Common myeloid progenitor, CD34-positive (primary cell): Measurements from ENCODE around the gene LY9.

Experiments
- CTCF ChIA-PET: fragments of 350-600 bp; sonication (Branson Sonifier 250); formaldehyde crosslinking; loops from one replicate; lab custom pipeline; 2021; ENCODE audit warnings: antibody characterized with exemption; lab: Charles Lee
- POLR2A ChIA-PET: fragments of 350-600 bp; sonication (Branson Sonifier 250); formaldehyde crosslinking; loops from one replicate; lab custom pipeline; 2021; ENCODE audit warnings: antibody characterized with exemption; lab: Charles Lee
- DNase-seq, 3 donors: peaks; one replicate each; pipeline versions ENCODE4 v3.0.0 to v3.0.0-alpha.2; 2013
- H3K27ac ChIP-seq, 2 experiments: 1 replicate in 1 of 2; 2 replicates in 1 of 2; pipeline ENCODE4 v1.7.0; 2013; ENCODE audit warnings: inconsistent platforms in 2 of 2, low read length in 2 of 2, mild to moderate bottlenecking in 2 of 2, low read depth in 1 of 2, moderate library complexity in 1 of 2; ENCODE audit not compliant: severe bottlenecking in 2 of 2, insufficient read depth in 1 of 2, poor library complexity in 1 of 2
- H3K27me3 ChIP-seq, 5 experiments: replicated peaks in 2 of 5; 1 replicate in 3 of 5; 2 replicates in 2 of 5; pipeline versions ENCODE4 v1.6.1 to v1.7.0; 2013; ENCODE audit warnings: low read length in 4 of 5, mild to moderate bottlenecking in 2 of 5, moderate library complexity in 2 of 5, inconsistent platforms in 1 of 5; ENCODE audit not compliant: insufficient read depth in 5 of 5, control insufficient read depth in 4 of 5
- H3K36me3 ChIP-seq, 4 experiments: 1 replicate in 2 of 4; 2 replicates in 2 of 4; pipeline versions ENCODE4 v1.6.1 to v1.7.0; 2013; ENCODE audit warnings: low read length in 3 of 4, control low read depth in 1 of 4, mild to moderate bottlenecking in 1 of 4; ENCODE audit not compliant: control insufficient read depth in 4 of 4, insufficient read depth in 4 of 4
- H3K4me1 ChIP-seq, 4 experiments: 1 replicate in 3 of 4; 2 replicates in 1 of 4; pipeline versions ENCODE4 v1.6.1 to v1.7.1; 2013; ENCODE audit warnings: low read length in 3 of 4, mild to moderate bottlenecking in 3 of 4, control low read depth in 1 of 4, inconsistent platforms in 1 of 4, moderate library complexity in 1 of 4; ENCODE audit not compliant: control insufficient read depth in 4 of 4, insufficient read depth in 4 of 4; ENCODE audit errors: control extremely low read depth in 1 of 4
- H3K4me3 ChIP-seq, 7 experiments: 1 replicate in 4 of 7; 2 replicates in 3 of 7; pipeline versions ENCODE4 v1.5.1 to v1.7.0; 2013; ENCODE audit warnings: mild to moderate bottlenecking in 7 of 7, low read length in 6 of 7, moderate library complexity in 6 of 7, inconsistent platforms in 2 of 7, low read depth in 2 of 7, control low read depth in 1 of 7; ENCODE audit not compliant: insufficient read depth in 4 of 7, control insufficient read depth in 1 of 7; ENCODE audit errors: extremely low read depth in 1 of 7
- H3K9me3 ChIP-seq, 5 experiments: 1 replicate in 4 of 5; 2 replicates in 1 of 5; pipeline versions ENCODE4 v1.6.1 to v1.7.1; 2013; ENCODE audit warnings: low read length in 4 of 5, mild to moderate bottlenecking in 2 of 5, inconsistent platforms in 1 of 5, low read depth in 1 of 5, moderate library complexity in 1 of 5; ENCODE audit not compliant: control insufficient read depth in 4 of 5, insufficient read depth in 2 of 5; ENCODE audit errors: control extremely low read depth in 1 of 5
- WGBS: methylation state at CpG from one replicate; pipeline ENCODE4 v1.1.5; 2013; ENCODE audit not compliant: insufficient coverage; 5-methylcytosine and 5-hydroxymethylcytosine counted together

LY9 gene

GRCh38 chr1:160830321-160831153, 34.6 kb downstream of the LY9 start:
- Histone ChIP-seq H3K9me3 (no peaks in the 10 kb centered on the region), H3K4me3 (no peak overlapping the region), H3K27ac (no peak overlapping the region), H3K27me3 (no peaks in the 10 kb centered on the region), H3K36me3 (peaks cover 16 to 70% (median 39%) of the 10 kb centered on the region in 4 experiments), H3K4me1 (peaks cover 0 to 6% (median 2%) of the 10 kb centered on the region in 4 experiments)
- WGBS = 85% methylated on average over 5 of the region's 8 CpGs
- peak; percentile 57 to 74 (median 74) for DNase-seq
- ChIA-PET POLR2A (interaction anchor here (1.1 kb wide), 1 partner anchor 104 kb away, joined by 3 read pairs; no protein-coding TSS in a partner anchor), CTCF (interaction anchor here (0.7 to 5.5 kb wide), 23 partner anchors 9 to 151 kb away, joined by 3 to 44 read pairs (median 4); partner anchors contain the start of gene ITLN2)

GRCh38 chr1:160834945-160835565, 39.1 kb downstream of the LY9 start:
- WGBS = 88% methylated on average over 1 of the region's 3 CpGs

GRCh38 chr1:160835751-160836150, 39.8 kb downstream of the LY9 start:
- POLR2A ChIA-PET = interaction anchor here (0.6 to 1.5 kb wide), 2 partner anchors 116 to 118 kb away, joined by 3 read pairs; no protein-coding TSS in a partner anchor
- DNase-seq = peak; percentile 33 to 78 (median 69)
- peaks cover 32 to 58% (median 53%) of the 10 kb centered on the region in 4 experiments for H3K4me1 ChIP-seq
- WGBS = 7% methylated on average over 3 of the region's 3 CpGs
- CTCF ChIA-PET = interaction anchor here (0.6 to 21.0 kb wide), 20 partner anchors 20 to 235 kb away, joined by 3 to 385 read pairs (median 4); partner anchors contain the start of genes CD244, ITLN1 and ITLN2
- peak overlapping the region; percentile 1 to 40 for H3K27ac ChIP-seq
- peaks cover 14 to 62% (median 29%) of the 10 kb centered on the region in 4 experiments for H3K36me3 ChIP-seq
- no peak overlapping the region for H3K4me3 ChIP-seq
- H3K27me3 ChIP-seq = no peaks in the 10 kb centered on the region
- no peaks in the 10 kb centered on the region for H3K9me3 ChIP-seq

More at GRCh38 chr1:160834945-160835565, 39.1 kb downstream of the LY9 start:
- DNase-seq = peak; percentile 50 to 76 (median 71)
- peak overlapping the region in 1 of 2 experiments; percentile 40 for H3K27ac ChIP-seq
- H3K4me3 ChIP-seq = no peak overlapping the region
- peaks cover 29 to 51% (median 46%) of the 10 kb centered on the region in 4 experiments for H3K4me1 ChIP-seq
- H3K36me3 ChIP-seq = peaks cover 16 to 64% (median 34%) of the 10 kb centered on the region in 4 experiments
- CTCF ChIA-PET = interaction anchor here (0.6 to 21.0 kb wide), 22 partner anchors 21 to 236 kb away, joined by 3 to 385 read pairs (median 4); partner anchors contain the start of genes CD244, ITLN1 and ITLN2
- no peaks in the 10 kb centered on the region for H3K27me3 ChIP-seq
- POLR2A ChIA-PET = interaction anchor here (0.6 to 1.5 kb wide), 2 partner anchors 117 to 119 kb away, joined by 3 read pairs; no protein-coding TSS in a partner anchor
- no peaks in the 10 kb centered on the region for H3K9me3 ChIP-seq

GRCh38 chr1:160836561-160836960, 40.6 kb downstream of the LY9 start:
- WGBS = 11% methylated on average over 2 of the region's 3 CpGs

GRCh38 chr1:160836981-160837557, 41.1 kb downstream of the LY9 start:
- peak in 1 of 3 donors; percentile 7 for DNase-seq
- ChIA-PET POLR2A (interaction anchor here (0.6 to 2.8 kb wide), 3 partner anchors 18 to 50 kb away, joined by 3 to 17 read pairs (median 7); partner anchors contain the start of gene CD244), CTCF (interaction anchor here (0.7 to 21.0 kb wide), 20 partner anchors 14 to 162 kb away, joined by 3 to 385 read pairs (median 4); partner anchors contain the start of genes CD244, ITLN1 and ITLN2)
- Histone ChIP-seq H3K9me3 (no peaks in the 10 kb centered on the region), H3K27ac (peak overlapping the region; percentile 65 to 69), H3K4me3 (peak overlapping the region in 2 of 7 experiments; percentile 6 to 10), H3K4me1 (peaks cover 32 to 71% (median 66%) of the 10 kb centered on the region in 4 experiments), H3K36me3 (peaks cover 16 to 62% (median 33%) of the 10 kb centered on the region in 4 experiments), H3K27me3 (no peaks in the 10 kb centered on the region)
- no CpG with 5 or more reads among the region's 4 CpGs for WGBS

More at GRCh38 chr1:160836561-160836960, 40.6 kb downstream of the LY9 start:
- CTCF ChIA-PET = interaction anchor here (0.7 to 21.0 kb wide), 18 partner anchors 13 to 162 kb away, joined by 3 to 385 read pairs (median 4); partner anchors contain the start of genes CD244, ITLN1 and ITLN2
- Histone ChIP-seq H3K4me3 (peak overlapping the region in 2 of 7 experiments; percentile 6 to 10), H3K4me1 (peaks cover 32 to 66% (median 61%) of the 10 kb centered on the region in 4 experiments), H3K36me3 (peaks cover 15 to 62% (median 32%) of the 10 kb centered on the region in 4 experiments), H3K9me3 (no peaks in the 10 kb centered on the region), H3K27me3 (no peaks in the 10 kb centered on the region), H3K27ac (peak overlapping the region; percentile 1 to 69)
- POLR2A ChIA-PET = interaction anchor here (1.5 to 2.8 kb wide), 3 partner anchors 19 to 115 kb away, joined by 3 to 17 read pairs (median 7); partner anchors contain the start of gene CD244
- no peak for DNase-seq
